A673 (cell line): ENCODE data around the gene CCL3. TPM values are rescaled to one million over a fixed set of nuclear protein-coding genes. Genes with fewer than 3 reads are reported as not detected.
A peak's percentile ranks its signal among the peaks of the same experiment; 100 is the strongest.

Experiments
- BruUV-seq: library from RNA; stranded (reverse); fragments of 400-500 nt; replicated peaks from 2 replicates; lab custom pipeline; 2021; lab: Mats Ljungman, UMichigan
- CTCF ChIA-PET: fragments of 300-600 bp; sonication (Branson Sonifier 250); formaldehyde crosslinking; loops from one replicate; lab custom pipeline; 2022; ENCODE audit warnings: antibody characterized with exemption; lab: Charles Lee
- POLR2A ChIA-PET: fragments of 300-600 bp; sonication (Branson Sonifier 250); formaldehyde crosslinking; loops from one replicate; lab custom pipeline; 2022; ENCODE audit warnings: antibody characterized with exemption; ENCODE audit not compliant: low non-redundant PET; lab: Charles Lee
- DNase-seq: peaks from one replicate; pipeline ENCODE4 v3.0.0-alpha.2; 2015; ENCODE audit warnings: low spot score
- H3K27ac ChIP-seq: fragments of 200-600 bp; sonication (generic); 2 replicates; pipeline ENCODE4 v1.5.1; 2016; ENCODE audit warnings: mixed run types, low read depth, mild to moderate bottlenecking, mixed read lengths, antibody characterized with exemption, low read length; ENCODE audit not compliant: poor library complexity, severe bottlenecking
- H3K27me3 ChIP-seq: fragments of 200-600 bp; sonication (generic); replicated peaks from 2 replicates; pipeline ENCODE4 v1.6.1; 2017; ENCODE audit warnings: mixed run types, low read depth, mild to moderate bottlenecking, mixed read lengths, antibody characterized with exemption, low read length; ENCODE audit not compliant: insufficient read depth, poor library complexity
- H3K36me3 ChIP-seq: fragments of 200-600 bp; sonication (generic); 2 replicates; pipeline ENCODE4 v1.6.1; 2016; ENCODE audit warnings: mixed run types, mild to moderate bottlenecking, mixed read lengths, antibody characterized with exemption, low read length; ENCODE audit not compliant: insufficient read depth, poor library complexity, severe bottlenecking
- H3K4me1 ChIP-seq: fragments of 200-600 bp; sonication (generic); 2 replicates; pipeline ENCODE4 v1.6.1; 2017; ENCODE audit warnings: mixed run types, mild to moderate bottlenecking, mixed read lengths, antibody characterized with exemption, low read length; ENCODE audit not compliant: insufficient read depth, poor library complexity, severe bottlenecking
- H3K4me3 ChIP-seq: fragments of 200-600 bp; sonication (generic); 2 replicates; pipeline ENCODE4 v1.5.1; 2016; ENCODE audit warnings: low read depth, mixed run types, mild to moderate bottlenecking, mixed read lengths, low read length; ENCODE audit not compliant: poor library complexity, severe bottlenecking
- H3K9me3 ChIP-seq: fragments of 200-600 bp; sonication (generic); 2 replicates; pipeline ENCODE4 v1.6.1; 2016; ENCODE audit warnings: mixed run types, low read depth, mild to moderate bottlenecking, mixed read lengths, antibody characterized with exemption, low read length; ENCODE audit not compliant: poor library complexity, severe bottlenecking
- CTCF ChIP-seq: fragments of 300-800, 200-600 bp; sonication (generic); conservative IDR thresholded peaks from 2 replicates; pipeline ENCODE4 v1.5.1; 2017; ENCODE audit warnings: low read depth, mild to moderate bottlenecking, antibody characterized with exemption, low read length, moderate library complexity, mixed read lengths
- EZH2 ChIP-seq: fragments of 200-600 bp; sonication (generic); IDR thresholded peaks from 2 replicates; pipeline ENCODE4 v1.6.1; 2017; ENCODE audit warnings: borderline replicate concordance, low read depth, mild to moderate bottlenecking, mixed read lengths, antibody characterized with exemption, low read length; ENCODE audit not compliant: poor library complexity, severe bottlenecking
- intact Hi-C: fragments of 100-400 bp; cut with micrococcal nuclease; formaldehyde crosslinking; loops from one replicate; pipeline ENCODE4 v1.10.0; 2022; ENCODE audit not compliant: unreplicated experiment
- total RNA-seq: library from RNA; stranded (reverse); gene quantifications from 2 replicates; pipeline ENCODE4 v1.2.3, GENCODE V29; 2021

CCL3 gene
- total RNA-seq, 1 experiment from 2014 or later: not detected

- POLR2A ChIA-PET: no interaction called here
- no TSS peak for BruUV-seq
- no peak for DNase-seq
- no peak overlapping the region for H3K4me3 ChIP-seq
- TF ChIP-seq CTCF (no peak), EZH2 (no peak)
- no peaks in the 10 kb centered on the region for H3K9me3 ChIP-seq
- no peaks in the 10 kb centered on the region for H3K4me1 ChIP-seq
- intact Hi-C loops: loop anchor here (10.0 kb wide), 1 partner anchor 110 kb away; no protein-coding TSS in a partner anchor
- CTCF ChIA-PET: no interaction called here
- H3K36me3 ChIP-seq: no peaks in the 10 kb centered on the region
- H3K27ac ChIP-seq: no peak overlapping the region
- H3K27me3 ChIP-seq: no peaks in the 10 kb centered on the region
Measured at GRCh38 chr17:36074365-36074764, 15.6 kb downstream of the CCL3 start.

GRCh38 chr17:36072431-36073121 lies 17.4 kb downstream of the CCL3 start:
- POLR2A ChIA-PET: no interaction called here
- peak; percentile 38 for DNase-seq
- Histone ChIP-seq H3K4me3 (no peak overlapping the region), H3K27ac (no peak overlapping the region), H3K9me3 (no peaks in the 10 kb centered on the region), H3K27me3 (no peaks in the 10 kb centered on the region), H3K4me1 (no peaks in the 10 kb centered on the region), H3K36me3 (no peaks in the 10 kb centered on the region)
- peak; percentile 63 for TF ChIP-seq CTCF
- no peak for TF ChIP-seq EZH2
- BruUV-seq: no TSS peak
- intact Hi-C loops: loop anchor here (10.0 kb wide), 1 partner anchor 108 kb away; no protein-coding TSS in a partner anchor
- CTCF ChIA-PET: interaction anchor here (0.6 to 2.2 kb wide), 4 partner anchors 9 to 103 kb away, joined by 3 to 13 read pairs (median 6); no protein-coding TSS in a partner anchor

GRCh38 chr17:36071751-36072150 lies 18.2 kb downstream of the CCL3 start:
- CTCF ChIA-PET: interaction anchor here (1.5 to 2.2 kb wide), 2 partner anchors 96 to 102 kb away, joined by 9 to 13 read pairs; no protein-coding TSS in a partner anchor

More at GRCh38 chr17:36071751-36072150, 18.2 kb downstream of the CCL3 start:
- Histone ChIP-seq H3K36me3 (no peaks in the 10 kb centered on the region), H3K4me1 (no peaks in the 10 kb centered on the region), H3K4me3 (no peak overlapping the region), H3K27ac (no peak overlapping the region), H3K27me3 (no peaks in the 10 kb centered on the region), H3K9me3 (no peaks in the 10 kb centered on the region)
- no peak for TF ChIP-seq EZH2
- TF ChIP-seq CTCF: no peak
- POLR2A ChIA-PET: no interaction called here
- no peak for DNase-seq
- BruUV-seq: no TSS peak
- intact Hi-C loops: loop anchor here (10.0 kb wide), 1 partner anchor 107 kb away; no protein-coding TSS in a partner anchor
